Measurements from ENCODE around the gene TFCP2L1. TPM values are rescaled to one million over a fixed set of nuclear protein-coding genes. Genes with fewer than 3 reads are reported as not detected.
A peak's percentile ranks its signal among the peaks of the same experiment; 100 is the strongest.

Gene TFCP2L1
- total and polyA plus RNA-seq, 2 experiments from 2014 or later: 0.94 to 6.4 TPM

GRCh38 chr2:121295911-121296650 is 11.1 kb upstream of the TFCP2L1 start:
- ATAC-seq (no peak), DNase-seq (ENCODE audit: low spot score) (no peak)
- Histone ChIP-seq H3K4me1 (ENCODE audit: insufficient read depth) (no peaks in the 10 kb centered on the region), H3K27ac (ENCODE audit: low read depth) (no peak overlapping the region), H3K9me2 (ENCODE audit: insufficient read depth) (0 out of 2 replicates have a peak, but pooled peaks cover 7% of the 10 kb centered on the region), H3K4me3 (no peak overlapping the region), H3K79me2 (replicated peaks; ENCODE audit: insufficient read depth) (no peaks in the 10 kb centered on the region), H3K4me2 (no peak overlapping the region), H2AFZ (no peak overlapping the region), H3F3A (replicated peaks; ENCODE audit: low read depth) (no peaks in the 10 kb centered on the region), H3K27me3 (ENCODE audit: insufficient read depth) (no peaks in the 10 kb centered on the region), H3K36me3 (ENCODE audit: insufficient read depth) (no peaks in the 10 kb centered on the region), H4K20me1 (replicated peaks; ENCODE audit: insufficient read depth) (no peaks in the 10 kb centered on the region)
- no peak for TF ChIP-seq CTCF (conservative IDR thresholded peaks at IDR 0.05; ENCODE audit: low read depth in 2 of 2)
- TF ChIP-seq STAT1 (IDR thresholded peaks at IDR 0.05; ENCODE audit: unreplicated experiment): no peak
- no peak for TF ChIP-seq ETS1 (IDR thresholded peaks at IDR 0.05)
- no peaks in the 10 kb centered on the region for H3K36me3 Mint-ChIP-seq (ENCODE audit: low read depth)
- H3K27me3 Mint-ChIP-seq (ENCODE audit: insufficient read depth, low read depth, poor library complexity): peaks cover 3% of the 10 kb centered on the region
- no peaks in the 10 kb centered on the region; the same call in 2 of the 3 replicates for H3K9me3 Mint-ChIP-seq
- no peak overlapping the region for H3K27ac Mint-ChIP-seq
- no peaks in the 10 kb centered on the region for H3K4me1 Mint-ChIP-seq
- no peak overlapping the region for H3K4me3 Mint-ChIP-seq

GRCh38 chr2:121294881-121295840 is 10.2 kb upstream of the TFCP2L1 start:
- ATAC-seq (no peak), DNase-seq (ENCODE audit: low spot score) (no peak)
- Histone ChIP-seq H3K4me2 (no peak overlapping the region), H3K27me3 (ENCODE audit: insufficient read depth) (no peaks in the 10 kb centered on the region), H3K79me2 (replicated peaks; ENCODE audit: insufficient read depth) (no peaks in the 10 kb centered on the region), H3K36me3 (ENCODE audit: insufficient read depth) (no peaks in the 10 kb centered on the region), H4K20me1 (replicated peaks; ENCODE audit: insufficient read depth) (no peaks in the 10 kb centered on the region), H2AFZ (no peak overlapping the region), H3K27ac (ENCODE audit: low read depth) (no peak overlapping the region), H3K4me3 (no peak overlapping the region), H3F3A (replicated peaks; ENCODE audit: low read depth) (no peaks in the 10 kb centered on the region), H3K4me1 (ENCODE audit: insufficient read depth) (no peaks in the 10 kb centered on the region), H3K9me2 (ENCODE audit: insufficient read depth) (0 out of 2 replicates have a peak, but pooled peaks cover 7% of the 10 kb centered on the region)
- H3K4me1 Mint-ChIP-seq: no peaks in the 10 kb centered on the region
- H3K27me3 Mint-ChIP-seq (ENCODE audit: insufficient read depth, low read depth, poor library complexity): peaks cover 3% of the 10 kb centered on the region
- no peak for TF ChIP-seq STAT1 (IDR thresholded peaks at IDR 0.05; ENCODE audit: unreplicated experiment)
- TF ChIP-seq CTCF (conservative IDR thresholded peaks at IDR 0.05; ENCODE audit: low read depth in 2 of 2): 0 out of 4 replicates have a peak, but pooled peaks of 1 of the 2 experiments have one; percentile 2
- no peak overlapping the region for H3K4me3 Mint-ChIP-seq
- H3K27ac Mint-ChIP-seq: no peak overlapping the region
- H3K9me3 Mint-ChIP-seq: no peaks in the 10 kb centered on the region; the same call in 2 of the 3 replicates
- no peaks in the 10 kb centered on the region for H3K36me3 Mint-ChIP-seq (ENCODE audit: low read depth)

Data from GM23338 (cell line).